GM21619 (cell line): ENCODE data around the gene CCNF.
A peak's percentile ranks its signal among the peaks of the same experiment; 100 is the strongest.
"Not testable (repeated sequence)": the region's sequence is repeated elsewhere in the genome, so short reads cannot be mapped to it uniquely, and the experiment has no call there.

Source experiments
- ATAC-seq: cut with Tn5 transposase; IDR thresholded peaks from one replicate; pipeline ENCODE4 v1.9.1; 2021; ENCODE audit not compliant: unreplicated experiment

Gene CCNF

GRCh38 chr16:2428051-2428783 lies 1.0 kb upstream of the CCNF start:
- peak; percentile 26 for ATAC-seq

GRCh38 chr16:2428784-2429033 lies 538 bp upstream of the CCNF start:
- ATAC-seq = peak; percentile 8

- peak; percentile 3 for ATAC-seq
Observed at GRCh38 chr16:2429771-2430663, 770 bp downstream of the CCNF start.

GRCh38 chr16:2432286-2432685 lies 3.0 kb downstream of the CCNF start:
- no peak for ATAC-seq

- no peak for ATAC-seq
Observed at GRCh38 chr16:2432801-2433505, 3.7 kb downstream of the CCNF start.

- ATAC-seq = not testable (repeated sequence)
Observed at GRCh38 chr16:2435236-2435635, 6.0 kb downstream of the CCNF start.

DNA sequence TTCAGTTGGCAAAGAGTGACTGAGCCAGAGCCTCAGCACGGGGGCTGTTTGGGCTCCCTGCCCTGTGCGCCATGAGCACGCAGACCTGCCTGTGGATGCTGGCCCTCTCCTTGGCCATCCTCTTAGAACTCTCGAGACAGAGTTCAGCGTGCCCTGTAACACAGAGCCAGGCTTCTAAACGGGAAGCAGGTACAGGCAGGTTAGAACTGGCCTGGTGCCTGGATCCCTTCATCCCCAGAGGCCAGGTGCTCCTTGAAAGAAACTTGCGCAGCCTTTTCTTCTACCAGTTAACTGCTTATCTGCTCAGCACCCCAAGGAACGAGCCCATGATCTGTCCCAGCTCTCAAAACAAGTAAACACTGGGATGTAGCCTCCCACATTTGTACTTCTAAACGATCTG lies 6.9 kb downstream of the CCNF start:
- no peak for ATAC-seq

DNA sequence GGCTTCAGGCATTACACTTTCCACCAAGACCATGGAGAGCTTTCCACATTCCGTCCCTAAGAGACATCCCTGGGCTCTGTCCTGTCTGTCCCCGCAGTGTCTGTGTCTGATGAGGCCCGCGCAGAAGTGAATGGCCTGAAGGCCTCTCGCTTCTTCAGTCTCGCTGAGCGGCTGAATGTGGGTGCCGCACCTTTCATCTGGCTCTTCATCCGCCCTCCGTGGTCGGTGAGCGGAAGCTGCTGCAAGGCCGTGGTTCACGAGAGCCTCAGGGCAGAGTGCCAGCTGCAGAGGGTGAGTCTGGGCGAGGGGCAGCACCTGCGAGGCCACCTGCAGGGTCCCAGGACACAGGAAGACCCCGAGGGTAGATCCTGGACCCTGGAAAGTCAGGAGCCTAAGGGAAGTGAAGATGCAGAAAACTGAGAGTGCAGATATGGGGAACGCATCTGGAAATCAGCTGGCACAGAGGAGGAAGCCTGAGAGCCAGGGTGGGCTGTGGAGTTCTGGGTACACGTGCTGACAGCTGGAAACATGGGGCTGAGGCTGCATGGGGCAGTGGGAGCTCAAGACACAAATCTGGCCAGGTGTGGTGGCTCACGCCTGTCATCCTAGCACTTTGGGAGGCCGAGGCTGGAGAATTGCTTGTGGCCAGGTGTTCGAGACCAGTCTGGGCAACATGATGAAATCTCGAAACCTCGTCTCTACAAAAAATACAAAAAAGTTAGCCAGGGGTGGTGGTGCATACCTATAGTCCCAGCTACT lies 8.0 kb downstream of the CCNF start:
- ATAC-seq = no peak

DNA sequence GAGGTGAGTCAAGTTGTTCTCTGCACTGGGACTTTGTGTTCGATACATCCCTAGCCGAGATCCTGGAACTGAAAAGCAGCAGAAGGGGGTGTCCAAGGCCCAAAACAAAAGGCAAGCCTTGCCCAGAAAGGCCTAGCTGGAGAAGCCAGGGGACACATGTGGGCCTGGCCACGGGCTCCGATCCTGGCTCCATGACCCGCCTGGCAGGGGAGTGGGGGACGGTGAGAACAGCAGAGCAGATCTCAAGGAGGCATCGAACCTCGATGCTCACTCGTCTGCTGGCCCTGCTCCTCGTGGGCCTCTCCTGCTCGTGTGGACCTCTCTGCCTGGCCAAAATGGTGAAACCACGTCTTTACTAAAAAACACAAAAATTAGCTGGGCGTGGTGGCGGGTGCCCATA lies 8.9 kb downstream of the CCNF start:
- ATAC-seq = no peak

DNA sequence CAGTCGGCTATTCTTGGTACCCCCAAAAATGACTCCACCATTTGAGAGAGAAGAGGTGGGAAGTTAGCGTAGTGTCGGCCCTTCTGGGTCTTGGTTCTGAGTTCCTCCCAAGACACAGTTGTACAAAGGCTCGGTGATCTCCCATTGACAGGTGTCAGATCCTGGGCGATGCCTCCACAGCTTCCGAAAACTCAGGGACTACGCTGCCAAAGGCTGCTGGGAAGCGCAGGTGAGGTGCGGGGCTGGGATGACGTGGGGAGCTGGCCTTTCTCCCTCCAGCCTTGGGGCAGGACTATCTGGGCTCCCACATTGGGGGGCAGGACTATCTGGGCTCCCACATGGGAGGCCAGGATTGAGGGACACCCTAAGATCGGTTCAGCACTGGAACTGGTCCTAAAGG lies 10.4 kb downstream of the CCNF start:
- ATAC-seq = no peak

- not testable (repeated sequence) for ATAC-seq
Observed at GRCh38 chr16:2441143-2441804, 12.0 kb downstream of the CCNF start.

- ATAC-seq = no peak
Observed at GRCh38 chr16:2443555-2443954, 14.3 kb downstream of the CCNF start.

DNA sequence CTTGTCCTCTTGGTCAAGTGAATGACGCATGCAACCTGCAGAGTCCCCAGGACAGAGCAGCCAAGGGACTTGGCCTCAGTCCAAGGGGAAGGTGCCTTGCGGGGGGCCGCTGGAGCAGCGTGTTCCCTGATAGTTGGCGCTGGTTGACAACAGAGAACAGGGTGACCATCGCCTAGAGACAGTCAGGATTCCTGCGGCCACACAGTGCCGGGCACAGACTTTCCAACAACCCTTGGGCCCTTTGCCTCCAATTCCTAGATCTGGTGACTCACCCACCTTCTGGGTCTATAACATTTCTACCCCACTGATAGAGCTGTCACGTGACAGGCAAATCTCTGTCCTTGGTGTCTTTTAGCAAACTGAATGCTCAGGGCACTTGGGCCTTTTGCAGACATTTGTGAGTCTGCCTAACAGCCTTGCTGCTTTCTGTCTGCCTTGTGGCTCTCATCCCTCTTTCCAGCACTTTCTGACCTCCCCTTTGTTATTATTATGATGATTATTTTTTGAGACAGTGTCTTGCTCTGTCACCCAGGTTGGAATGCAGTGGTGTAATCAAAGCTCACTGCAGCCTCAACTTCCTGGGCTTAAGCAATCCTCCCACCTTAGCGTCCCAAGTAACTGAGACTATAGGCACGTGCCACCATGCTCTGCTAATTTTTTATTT lies 18.8 kb downstream of the CCNF start:
- no peak for ATAC-seq

GRCh38 chr16:2449118-2449517 lies 19.9 kb downstream of the CCNF start:
- ATAC-seq = no peak

DNA sequence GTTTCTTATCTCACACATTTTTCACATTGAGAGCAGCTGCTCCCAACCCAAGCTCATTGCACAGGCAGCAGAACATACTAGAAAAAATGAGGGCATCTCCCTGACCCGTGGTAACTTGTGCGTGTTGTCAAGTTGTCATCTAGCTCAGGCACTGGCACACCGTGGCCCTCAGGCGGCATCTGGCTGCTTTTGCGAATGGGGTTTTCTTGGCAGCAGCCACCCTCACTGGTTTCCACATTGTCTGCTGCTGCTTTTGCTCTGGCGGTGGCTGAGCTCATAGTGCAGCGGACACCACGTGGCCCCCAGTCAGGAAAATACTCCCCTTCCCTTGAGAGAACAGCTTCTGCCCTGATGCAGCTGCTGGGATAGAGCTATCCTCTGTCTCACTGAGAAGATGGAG lies 21.3 kb downstream of the CCNF start:
- ATAC-seq = no peak

GRCh38 chr16:2450975-2451381 lies 21.7 kb downstream of the CCNF start:
- no peak for ATAC-seq

DNA sequence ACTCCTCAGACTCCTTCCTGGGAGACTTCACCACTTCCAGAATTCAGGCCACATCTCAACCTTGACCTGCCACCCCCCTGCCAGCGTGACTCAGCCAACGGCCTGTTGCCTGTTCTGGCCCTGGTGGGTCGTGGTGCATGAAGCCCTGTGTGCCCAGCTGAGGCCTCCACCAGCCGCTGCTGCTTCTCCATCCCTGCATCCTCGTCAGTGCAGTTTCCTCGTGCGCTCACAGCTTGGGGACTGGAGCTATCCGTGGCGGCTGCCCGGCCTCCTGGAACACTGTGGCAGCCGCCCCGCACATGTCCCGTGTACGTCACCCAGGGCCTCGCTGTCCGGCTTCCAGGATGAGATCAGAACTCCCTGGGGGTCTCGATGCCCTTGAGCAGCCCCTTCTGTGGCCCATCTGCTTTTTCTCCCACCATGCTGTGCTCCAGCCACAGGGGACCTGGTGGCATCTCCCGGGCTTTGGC lies 22.6 kb downstream of the CCNF start:
- ATAC-seq = no peak

DNA sequence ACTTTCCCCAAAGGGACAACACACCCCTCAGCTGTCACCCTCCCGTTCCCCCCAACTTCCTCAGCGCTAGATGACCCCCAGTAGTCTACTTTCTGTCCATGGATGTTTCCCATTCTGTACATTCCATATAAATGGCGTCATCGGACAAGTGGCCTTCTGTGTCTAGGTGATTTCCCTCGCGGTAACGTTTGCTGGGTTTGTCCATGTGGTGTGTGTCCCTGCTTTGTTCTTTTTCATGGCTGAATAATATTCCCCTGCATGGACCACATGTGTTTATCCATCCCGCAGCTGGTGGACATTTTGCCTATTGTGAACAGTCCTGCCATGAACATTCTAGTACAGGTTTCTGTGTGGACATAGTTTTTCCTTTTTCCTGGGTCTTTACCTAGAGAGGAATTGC lies 23.4 kb downstream of the CCNF start:
- no peak for ATAC-seq

DNA sequence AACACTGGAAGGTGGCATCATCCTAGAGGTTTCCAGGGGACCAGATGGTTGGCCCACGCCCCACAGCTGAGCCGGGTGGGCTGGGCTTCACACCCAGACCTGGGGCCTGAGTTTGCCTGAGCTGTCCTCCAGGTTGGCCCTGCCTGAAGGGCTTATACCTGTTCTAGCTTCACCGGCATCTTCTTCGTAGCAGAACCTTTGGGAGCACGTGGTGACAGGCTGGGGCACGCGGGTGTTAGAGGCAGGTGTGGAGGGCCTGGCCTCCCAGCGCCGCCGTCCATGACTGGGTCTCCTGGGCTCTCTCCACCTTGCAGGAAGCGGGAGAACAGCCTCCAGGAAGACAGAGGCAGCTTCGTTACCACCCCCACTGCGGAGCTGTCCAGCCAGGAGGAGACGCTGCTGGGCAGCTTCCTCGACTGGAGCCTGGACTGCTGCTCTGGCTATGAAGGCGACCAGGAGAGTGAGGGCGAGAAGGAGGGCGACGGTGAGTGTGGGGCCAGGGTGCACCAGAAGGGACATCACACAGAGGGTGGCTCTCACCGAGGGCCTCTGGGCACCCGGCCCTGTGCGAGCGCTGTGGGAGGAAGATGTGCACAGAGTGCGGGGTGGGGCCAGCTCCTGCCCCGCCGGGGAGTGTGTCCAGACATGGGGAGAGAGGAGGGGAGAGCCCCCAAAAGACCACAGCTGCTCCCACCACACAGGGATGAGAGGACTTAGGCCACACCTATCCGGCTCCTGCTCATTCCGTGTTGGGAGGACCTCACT lies 26.0 kb downstream of the CCNF start:
- ATAC-seq = no peak
